Measurements from ENCODE around the gene C19orf85. TPM values are rescaled to one million over a fixed set of nuclear protein-coding genes. Genes with fewer than 3 reads are reported as not detected.

C19orf85 gene
- total and polyA plus RNA-seq, 10 of the 15 experiments (the other 5 are each of a cell fraction or from before 2014, with no cell fraction given) = not detected

DNA sequence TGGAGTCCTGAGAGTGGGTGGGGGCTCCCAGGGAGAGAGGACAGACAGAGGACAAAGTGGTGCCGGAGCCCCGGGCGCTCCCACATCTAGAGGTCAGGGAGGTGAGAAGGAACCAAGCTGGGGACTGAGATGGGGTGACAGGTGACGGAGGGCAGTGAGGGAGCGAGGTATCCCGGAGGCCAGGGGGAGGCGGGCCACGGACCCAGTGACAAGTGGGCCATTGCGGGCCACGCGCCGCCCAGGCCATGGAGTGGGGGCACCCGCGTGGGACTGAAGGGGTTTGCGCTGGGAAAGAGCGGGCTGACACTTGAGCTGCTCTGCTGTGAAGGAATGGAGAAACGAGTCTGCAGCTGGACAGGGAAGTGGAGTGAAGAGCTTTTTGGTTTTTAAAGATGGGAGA, 14.5 kb upstream of the C19orf85 start:
- no peak overlapping the region for H3K4me3 ChIP-seq
- no peaks in the 10 kb centered on the region for H3K9me3 ChIP-seq (replicated peaks; ENCODE audit: control insufficient read depth, insufficient read depth, low read length)
- H2AFZ ChIP-seq (ENCODE audit: control insufficient read depth, low read depth, low read length) = no peak overlapping the region
- no peak for FAIRE-seq
- H3K4me1 ChIP-seq (ENCODE audit: control insufficient read depth, insufficient read depth, low read length) = peaks cover 23% of the 10 kb centered on the region
- CTCF ChIA-PET = interaction anchor here (1.1 to 3.7 kb wide), 2 partner anchors 12 to 26 kb away, joined by 4 to 26 read pairs; no protein-coding TSS in a partner anchor
- peaks cover 0 to 9% of the 10 kb centered on the region in 2 experiments; a peak in 2 of 4 replicates for H3K36me3 ChIP-seq (ENCODE audit: control insufficient read depth in 2 of 2, insufficient read depth in 2 of 2, low read length in 1 of 2)
- BruUV-seq (replicated peaks) = no TSS peak
- intact Hi-C loops (cut with micrococcal nuclease; ENCODE audit: unreplicated experiment) (no loop called here), in situ Hi-C loops (cut with MboI) (no loop called here)
- H3K27ac ChIP-seq (ENCODE audit: control insufficient read depth, insufficient read depth) = no peak overlapping the region
- POLR2A ChIA-PET = no interaction called here
- H3K4me2 ChIP-seq (ENCODE audit: control insufficient read depth, insufficient read depth) = no peak overlapping the region
- H3K27me3 ChIP-seq (replicated peaks in 1 of 2; ENCODE audit: control insufficient read depth in 2 of 2, insufficient read depth in 2 of 2, low read length in 1 of 2) = no peaks in the 10 kb centered on the region
- RAD21 ChIA-PET (ENCODE audit: unreplicated experiment) = interaction anchor here (0.6 to 1.0 kb wide), 2 partner anchors 17 to 25 kb away, joined by 3 to 4 read pairs; no protein-coding TSS in a partner anchor
- 90% methylated on average over 17 of the region's 17 CpGs for WGBS (ENCODE audit: insufficient coverage, insufficient replicate concordance, low lambda C conversion rate, missing lambda C conversion rate)
- no peak for ATAC-seq
- H3K9ac ChIP-seq (ENCODE audit: control insufficient read depth, insufficient read depth, low read length) = no peak overlapping the region
- SMC1A ChIA-PET (ENCODE audit: uncharacterized antibody, unreplicated experiment) = no interaction called here
- H3K79me2 ChIP-seq (ENCODE audit: control insufficient read depth, insufficient read depth, low read length) = peaks cover 6% of the 10 kb centered on the region
- H4K20me1 ChIP-seq (ENCODE audit: control insufficient read depth, insufficient read depth) = no peaks in the 10 kb centered on the region
- DNase-seq (ENCODE audit: low read depth, low spot score) = no peak
- TF ChIP-seq, protein P1, sequence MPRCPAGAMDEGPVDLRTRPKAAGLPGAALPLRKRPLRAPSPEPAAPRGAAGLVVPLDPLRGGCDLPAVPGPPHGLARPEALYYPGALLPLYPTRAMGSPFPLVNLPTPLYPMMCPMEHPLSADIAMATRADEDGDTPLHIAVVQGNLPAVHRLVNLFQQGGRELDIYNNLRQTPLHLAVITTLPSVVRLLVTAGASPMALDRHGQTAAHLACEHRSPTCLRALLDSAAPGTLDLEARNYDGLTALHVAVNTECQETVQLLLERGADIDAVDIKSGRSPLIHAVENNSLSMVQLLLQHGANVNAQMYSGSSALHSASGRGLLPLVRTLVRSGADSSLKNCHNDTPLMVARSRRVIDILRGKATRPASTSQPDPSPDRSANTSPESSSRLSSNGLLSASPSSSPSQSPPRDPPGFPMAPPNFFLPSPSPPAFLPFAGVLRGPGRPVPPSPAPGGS (IDR thresholded peaks at IDR 0.05; ENCODE audit: borderline replicate concordance, insufficient read depth, low read depth, low read length, poor library complexity, severe bottlenecking) = no peak
- TF ChIP-seq YY1 (IDR thresholded peaks at IDR 0.05; ENCODE audit: low read depth, low read length) (no peak), PAX5 (IDR thresholded peaks at IDR 0.05; ENCODE audit: borderline replicate concordance, low read depth, low read length) (no peak), MYB (IDR thresholded peaks at IDR 0.05; ENCODE audit: borderline replicate concordance, low read depth, low read length) (no peak), FOXK2 (IDR thresholded peaks at IDR 0.05) (no peak), CREM (IDR thresholded peaks at IDR 0.05; ENCODE audit: low read depth) (no peak), ZNF217 (IDR thresholded peaks at IDR 0.05) (no peak), STAT1 (conservative IDR thresholded peaks at IDR 0.05) (no peak), TCF12 (IDR thresholded peaks at IDR 0.05; ENCODE audit: low read depth, low read length) (no peak), NBN (IDR thresholded peaks at IDR 0.05) (no peak), ZNF24 (IDR thresholded peaks at IDR 0.05) (no peak), SUZ12 (IDR thresholded peaks at IDR 0.05; ENCODE audit: unreplicated experiment) (no peak), KAT2A (conservative IDR thresholded peaks at IDR 0.05; ENCODE audit: control insufficient read depth, low read depth, low read length) (no peak), SUPT20H (IDR thresholded peaks at IDR 0.05; ENCODE audit: borderline replicate concordance, control insufficient read depth, low read depth, low read length) (no peak)
- TF ChIP-seq, protein P2, sequence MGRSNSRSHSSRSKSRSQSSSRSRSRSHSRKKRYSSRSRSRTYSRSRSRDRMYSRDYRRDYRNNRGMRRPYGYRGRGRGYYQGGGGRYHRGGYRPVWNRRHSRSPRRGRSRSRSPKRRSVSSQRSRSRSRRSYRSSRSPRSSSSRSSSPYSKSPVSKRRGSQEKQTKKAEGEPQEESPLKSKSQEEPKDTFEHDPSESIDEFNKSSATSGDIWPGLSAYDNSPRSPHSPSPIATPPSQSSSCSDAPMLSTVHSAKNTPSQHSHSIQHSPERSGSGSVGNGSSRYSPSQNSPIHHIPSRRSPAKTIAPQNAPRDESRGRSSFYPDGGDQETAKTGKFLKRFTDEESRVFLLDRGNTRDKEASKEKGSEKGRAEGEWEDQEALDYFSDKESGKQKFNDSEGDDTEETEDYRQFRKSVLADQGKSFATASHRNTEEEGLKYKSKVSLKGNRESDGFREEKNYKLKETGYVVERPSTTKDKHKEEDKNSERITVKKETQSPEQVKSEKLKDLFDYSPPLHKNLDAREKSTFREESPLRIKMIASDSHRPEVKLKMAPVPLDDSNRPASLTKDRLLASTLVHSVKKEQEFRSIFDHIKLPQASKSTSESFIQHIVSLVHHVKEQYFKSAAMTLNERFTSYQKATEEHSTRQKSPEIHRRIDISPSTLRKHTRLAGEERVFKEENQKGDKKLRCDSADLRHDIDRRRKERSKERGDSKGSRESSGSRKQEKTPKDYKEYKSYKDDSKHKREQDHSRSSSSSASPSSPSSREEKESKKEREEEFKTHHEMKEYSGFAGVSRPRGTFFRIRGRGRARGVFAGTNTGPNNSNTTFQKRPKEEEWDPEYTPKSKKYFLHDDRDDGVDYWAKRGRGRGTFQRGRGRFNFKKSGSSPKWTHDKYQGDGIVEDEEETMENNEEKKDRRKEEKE (IDR thresholded peaks at IDR 0.05) = no peak
- TF ChIP-seq, protein P3, sequence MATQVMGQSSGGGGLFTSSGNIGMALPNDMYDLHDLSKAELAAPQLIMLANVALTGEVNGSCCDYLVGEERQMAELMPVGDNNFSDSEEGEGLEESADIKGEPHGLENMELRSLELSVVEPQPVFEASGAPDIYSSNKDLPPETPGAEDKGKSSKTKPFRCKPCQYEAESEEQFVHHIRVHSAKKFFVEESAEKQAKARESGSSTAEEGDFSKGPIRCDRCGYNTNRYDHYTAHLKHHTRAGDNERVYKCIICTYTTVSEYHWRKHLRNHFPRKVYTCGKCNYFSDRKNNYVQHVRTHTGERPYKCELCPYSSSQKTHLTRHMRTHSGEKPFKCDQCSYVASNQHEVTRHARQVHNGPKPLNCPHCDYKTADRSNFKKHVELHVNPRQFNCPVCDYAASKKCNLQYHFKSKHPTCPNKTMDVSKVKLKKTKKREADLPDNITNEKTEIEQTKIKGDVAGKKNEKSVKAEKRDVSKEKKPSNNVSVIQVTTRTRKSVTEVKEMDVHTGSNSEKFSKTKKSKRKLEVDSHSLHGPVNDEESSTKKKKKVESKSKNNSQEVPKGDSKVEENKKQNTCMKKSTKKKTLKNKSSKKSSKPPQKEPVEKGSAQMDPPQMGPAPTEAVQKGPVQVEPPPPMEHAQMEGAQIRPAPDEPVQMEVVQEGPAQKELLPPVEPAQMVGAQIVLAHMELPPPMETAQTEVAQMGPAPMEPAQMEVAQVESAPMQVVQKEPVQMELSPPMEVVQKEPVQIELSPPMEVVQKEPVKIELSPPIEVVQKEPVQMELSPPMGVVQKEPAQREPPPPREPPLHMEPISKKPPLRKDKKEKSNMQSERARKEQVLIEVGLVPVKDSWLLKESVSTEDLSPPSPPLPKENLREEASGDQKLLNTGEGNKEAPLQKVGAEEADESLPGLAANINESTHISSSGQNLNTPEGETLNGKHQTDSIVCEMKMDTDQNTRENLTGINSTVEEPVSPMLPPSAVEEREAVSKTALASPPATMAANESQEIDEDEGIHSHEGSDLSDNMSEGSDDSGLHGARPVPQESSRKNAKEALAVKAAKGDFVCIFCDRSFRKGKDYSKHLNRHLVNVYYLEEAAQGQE (IDR thresholded peaks at IDR 0.05; ENCODE audit: low read depth, low read length) = no peak

Data from GM12878 (cell line).